NCI-H1092 treated with DMSO at 0.1 percent for 48 hours (cell line): ENCODE results near the gene BLOC1S4.

Source experiments
- DNase-seq: peaks from one replicate; lab custom pipeline; 2025; lab: John Stamatoyannopoulos, UW

BLOC1S4 gene

DNA sequence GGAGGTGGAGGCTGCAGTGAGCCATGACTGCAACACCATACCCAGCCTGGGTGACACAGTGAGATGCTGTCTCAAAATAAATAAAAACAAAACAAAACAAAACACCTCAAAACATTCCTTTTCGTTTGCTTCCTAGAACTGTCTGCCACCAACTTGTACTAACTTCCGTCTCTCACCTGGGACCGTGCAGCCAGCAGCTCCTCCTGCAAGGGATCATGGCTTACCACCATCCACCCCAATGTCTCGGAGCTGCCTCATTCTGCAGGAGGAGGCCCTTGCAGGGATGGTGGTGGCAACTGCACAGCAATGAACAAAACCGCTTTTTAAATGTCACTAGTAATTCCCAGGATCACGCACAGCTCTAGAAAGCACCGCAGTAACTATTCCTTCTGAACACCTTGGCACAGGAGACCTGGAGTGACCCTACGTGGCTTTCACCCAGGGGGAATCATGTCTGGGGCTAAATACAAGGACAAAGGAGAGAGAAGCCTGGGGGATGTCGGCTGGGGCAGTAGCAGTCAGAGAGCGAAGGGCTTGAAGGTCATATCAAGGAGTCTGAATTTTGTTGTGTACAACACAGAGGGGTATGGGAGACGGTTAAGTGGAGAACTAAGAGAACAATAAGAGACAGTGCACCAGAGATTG is 49.1 kb downstream of the BLOC1S4 start:
- no peak for DNase-seq

DNA sequence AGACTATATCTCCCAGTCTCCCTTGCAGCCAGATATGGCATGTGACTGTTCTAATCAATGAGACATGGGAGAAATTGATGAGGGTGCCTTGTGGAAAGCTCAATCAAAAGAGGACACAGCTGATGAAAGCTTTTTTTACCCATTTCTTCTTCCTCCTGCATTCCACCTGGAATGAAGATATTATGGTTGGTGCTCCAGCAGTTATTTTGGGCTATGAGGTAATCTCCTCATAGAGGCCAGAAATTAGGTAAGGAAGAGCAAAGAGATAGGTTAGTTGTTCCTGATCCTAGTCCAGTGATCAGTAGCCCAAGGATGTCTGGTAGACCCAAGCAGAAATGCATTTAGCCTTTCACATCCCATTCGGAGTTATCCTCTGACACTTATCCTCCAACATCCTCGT is 49.7 kb downstream of the BLOC1S4 start:
- DNase-seq, result no peak
